IMR-90 (cell line): ENCODE measurements around the gene TRDMT1. TPM values are rescaled to one million over a fixed set of nuclear protein-coding genes. Genes with fewer than 3 reads are reported as not detected.

Source experiments
- ATAC-seq: fragments of 200-7000 bp; cut with Tn5 transposase; 2 replicates; pipeline ENCODE4 v1.9.1; 2020; ENCODE audit warnings: low read depth, mild to moderate bottlenecking, moderate library complexity
- BruUV-seq: library from RNA; stranded (reverse); fragments of 400-500 nt; replicated peaks from 2 replicates; lab custom pipeline; 2021; lab: Mats Ljungman, UMichigan
- CTCF ChIA-PET: fragments of 300-600 bp; formaldehyde crosslinking; extraction: SDS; loops from one replicate; lab custom pipeline; 2021; ENCODE audit warnings: antibody characterized with exemption; lab: Yijun Ruan, JAX
- POLR2A ChIA-PET: fragments of 300-600 bp; sonication (Branson Sonifier 250); formaldehyde crosslinking; loops from one replicate; lab custom pipeline; 2022; ENCODE audit warnings: antibody characterized with exemption; ENCODE audit not compliant: unreplicated experiment; lab: Charles Lee
- DNase-seq: peaks from one replicate; pipeline ENCODE4 v3.0.0; 2013
- H2AFZ ChIP-seq: replicated peaks from 2 replicates; pipeline ENCODE3; 2013; ENCODE audit warnings: low read length, mild to moderate bottlenecking; ENCODE audit not compliant: poor library complexity
- H2AK5ac ChIP-seq: 2 replicates; pipeline ENCODE4 v1.6.1; 2013; ENCODE audit warnings: low read depth, low read length, inconsistent platforms
- H2AK9ac ChIP-seq: replicated peaks from 2 replicates; pipeline ENCODE3; 2013; ENCODE audit warnings: mild to moderate bottlenecking, low read depth, low read length, moderate library complexity; ENCODE audit not compliant: poor library complexity
- H2BK120ac ChIP-seq: 2 replicates; pipeline ENCODE4 v1.6.1; 2013; ENCODE audit warnings: low read depth, low read length, inconsistent platforms
- H2BK15ac ChIP-seq: 3 replicates; pipeline ENCODE4 v1.6.1; 2013; ENCODE audit warnings: low read depth, low read length, inconsistent platforms
- H2BK20ac ChIP-seq: 2 replicates; pipeline ENCODE4 v1.6.1; 2013; ENCODE audit warnings: low read depth, mild to moderate bottlenecking, inconsistent platforms, low read length, moderate library complexity
- H2BK5ac ChIP-seq: 2 replicates; pipeline ENCODE4 v1.6.1; 2013; ENCODE audit warnings: mild to moderate bottlenecking, low read depth, low read length, inconsistent platforms; ENCODE audit not compliant: poor library complexity, severe bottlenecking
- H3K14ac ChIP-seq: replicated peaks from 2 replicates; pipeline ENCODE4 v1.6.1; 2013; ENCODE audit warnings: low read depth, low read length, inconsistent platforms
- H3K18ac ChIP-seq: 2 replicates; pipeline ENCODE4 v1.6.1; 2013; ENCODE audit warnings: low read depth, low read length, control low read depth
- H3K23ac ChIP-seq: 2 replicates; pipeline ENCODE4 v1.6.1; 2013; ENCODE audit warnings: low read depth, low read length, inconsistent platforms
- H3K27ac ChIP-seq: 2 replicates; pipeline ENCODE4 v1.5.1; 2013; ENCODE audit warnings: mild to moderate bottlenecking, control low read depth, low read length; ENCODE audit not compliant: insufficient read depth
- H3K27me3 ChIP-seq: 2 replicates; pipeline ENCODE4 v1.6.1; 2013; ENCODE audit warnings: low read length; ENCODE audit not compliant: control insufficient read depth, insufficient read depth
- H3K36me3 ChIP-seq: 2 replicates; pipeline ENCODE4 v1.6.1; 2013; ENCODE audit warnings: low read length, mixed read lengths; ENCODE audit not compliant: control insufficient read depth, insufficient read depth
- H3K4ac ChIP-seq: 2 replicates; pipeline ENCODE4 v1.6.1; 2013; ENCODE audit warnings: low read depth, low read length, inconsistent platforms
- H3K4me1 ChIP-seq: 2 replicates; pipeline ENCODE4 v1.6.1; 2013; ENCODE audit warnings: low read length, mixed read lengths; ENCODE audit not compliant: control insufficient read depth, insufficient read depth
- H3K4me2 ChIP-seq: 2 replicates; pipeline ENCODE4 v1.6.1; 2013; ENCODE audit warnings: low read depth, mild to moderate bottlenecking, control low read depth, low read length, moderate library complexity
- H3K4me3 ChIP-seq: 2 replicates; pipeline ENCODE4 v1.5.1; 2013; ENCODE audit warnings: low read depth, mild to moderate bottlenecking, control low read depth, low read length, moderate library complexity; ENCODE audit not compliant: insufficient read depth
- H3K56ac ChIP-seq: 2 replicates; pipeline ENCODE4 v1.6.1; 2013; ENCODE audit warnings: low read length, inconsistent platforms; ENCODE audit not compliant: insufficient read depth; ENCODE audit errors: extremely low read depth
- H3K79me1 ChIP-seq, 2 experiments: 2 replicates each; pipeline ENCODE4 v1.6.1; 2013; ENCODE audit warnings: low read length in 2 of 2, inconsistent platforms in 1 of 2, low read depth in 1 of 2
- H3K9ac ChIP-seq: 2 replicates; pipeline ENCODE4 v1.6.1; 2013; ENCODE audit warnings: low read depth, low read length, control low read depth
- H3K9me1 ChIP-seq: 2 replicates; pipeline ENCODE4 v1.6.1; 2013; ENCODE audit warnings: low read length, inconsistent platforms; ENCODE audit not compliant: insufficient read depth
- H3K9me3 ChIP-seq: 2 replicates; pipeline ENCODE4 v1.6.1; 2013; ENCODE audit warnings: low read length; ENCODE audit not compliant: control insufficient read depth, insufficient read depth
- H4K20me1 ChIP-seq: 2 replicates; pipeline ENCODE4 v1.6.1; 2013; ENCODE audit warnings: low read length, inconsistent platforms; ENCODE audit not compliant: insufficient read depth
- H4K5ac ChIP-seq: 2 replicates; pipeline ENCODE4 v1.6.1; 2013; ENCODE audit warnings: mild to moderate bottlenecking, low read depth, low read length, control low read depth
- H4K8ac ChIP-seq, 2 experiments: 2 replicates each; pipeline ENCODE4 v1.6.1; 2013; ENCODE audit warnings: low read depth in 2 of 2, low read length in 2 of 2, control low read depth in 1 of 2, inconsistent platforms in 1 of 2
- H4K91ac ChIP-seq: 2 replicates; pipeline ENCODE4 v1.6.1; 2013; ENCODE audit warnings: low read depth, low read length, inconsistent platforms; ENCODE audit not compliant: insufficient read depth
- BHLHE40 ChIP-seq: fragments of 150-350 bp; IDR thresholded peaks from 2 replicates; pipeline ENCODE4 v1.6.1; 2016; ENCODE audit warnings: mild to moderate bottlenecking, low read depth, low read length
- CEBPB ChIP-seq: IDR thresholded peaks from 2 replicates; pipeline ENCODE4 v1.6.1; 2012; ENCODE audit warnings: low read depth, low read length, improper control_type of control experiment
- CHD1 ChIP-seq: IDR thresholded peaks from 2 replicates; pipeline ENCODE4 v1.6.1; 2012; ENCODE audit warnings: low read depth, low read length, improper control_type of control experiment
- CTCF ChIP-seq: conservative IDR thresholded peaks from 2 replicates; pipeline ENCODE4 v1.5.1; 2012; ENCODE audit warnings: mild to moderate bottlenecking, low read depth, low read length, improper control_type of control experiment
- ELK1 ChIP-seq: fragments of 150-350 bp; IDR thresholded peaks from 2 replicates; pipeline ENCODE4 v1.6.1; 2016; ENCODE audit warnings: low read depth, mild to moderate bottlenecking, low read length, moderate library complexity, borderline replicate concordance
- FOS ChIP-seq: fragments of 150-350 bp; IDR thresholded peaks from 2 replicates; pipeline ENCODE4 v1.6.1; 2016; ENCODE audit warnings: low read depth, low read length
- MAFK ChIP-seq: IDR thresholded peaks from 2 replicates; pipeline ENCODE4 v1.6.1; 2012; ENCODE audit warnings: low read depth, low read length, improper control_type of control experiment
- MAZ ChIP-seq: IDR thresholded peaks from 2 replicates; pipeline ENCODE4 v1.6.1; 2012; ENCODE audit warnings: low read depth, mild to moderate bottlenecking, low read length, improper control_type of control experiment, moderate library complexity, borderline replicate concordance
- MXI1 ChIP-seq: IDR thresholded peaks from 2 replicates; pipeline ENCODE4 v1.6.1; 2012; ENCODE audit warnings: low read depth, mild to moderate bottlenecking, low read length, moderate library complexity, borderline replicate concordance
- NFE2L2 ChIP-seq: fragments of 150-350 bp; IDR thresholded peaks from 2 replicates; pipeline ENCODE4 v1.6.1; 2016; ENCODE audit warnings: low read depth, mild to moderate bottlenecking, low read length
- POLR2A ChIP-seq: IDR thresholded peaks from 2 replicates; pipeline ENCODE4 v1.6.1; 2012; ENCODE audit warnings: mild to moderate bottlenecking, low read depth, low read length
- RAD21 ChIP-seq: IDR thresholded peaks from 2 replicates; pipeline ENCODE4 v1.6.1; 2012; ENCODE audit warnings: low read length, improper control_type of control experiment
- RCOR1 ChIP-seq: IDR thresholded peaks from 2 replicates; pipeline ENCODE4 v1.6.1; 2012; ENCODE audit warnings: mild to moderate bottlenecking, low read length, improper control_type of control experiment; ENCODE audit not compliant: insufficient replicate concordance
- RFX5 ChIP-seq: IDR thresholded peaks from 2 replicates; pipeline ENCODE4 v1.8.0; 2012; ENCODE audit warnings: low read depth, mild to moderate bottlenecking, low read length, moderate library complexity
- SMC3 ChIP-seq: fragments of 150-350 bp; IDR thresholded peaks from 2 replicates; pipeline ENCODE4 v1.6.1; 2016; ENCODE audit warnings: low read depth, mild to moderate bottlenecking, antibody characterized with exemption, low read length, moderate library complexity
- USF2 ChIP-seq: fragments of 150-350 bp; IDR thresholded peaks from 2 replicates; pipeline ENCODE4 v1.6.1; 2017; ENCODE audit warnings: mild to moderate bottlenecking, antibody characterized with exemption, low read length, low read depth
- WGBS, 2 experiments: methylation state at CpG; one replicate each; pipeline versions ENCODE4 v1.1.5 to v1.1.7; 2013; ENCODE audit warnings: missing lambda C conversion rate in 2 of 2; ENCODE audit not compliant: insufficient read length in 1 of 2; ENCODE audit errors: extremely low coverage in 2 of 2; 5-methylcytosine and 5-hydroxymethylcytosine counted together
- dilution Hi-C: fragments of 300-500 bp; cut with HindIII; formaldehyde crosslinking; loops from one replicate; pipeline ENCODE4 v1.14.3; 2018; ENCODE audit warnings: low sequenced_read_pairs; ENCODE audit not compliant: unreplicated experiment
- in situ Hi-C: fragments of 300-500 bp; cut with MboI; formaldehyde crosslinking; loops from 3 replicates; pipeline ENCODE4 v1.14.3; 2019; ENCODE audit warnings: low sequenced_read_pairs, inconsistent platforms, mixed read lengths
- intact Hi-C: fragments of 100-400 bp; cut with micrococcal nuclease; formaldehyde crosslinking; loops from 2 replicates; pipeline ENCODE4 v1.10.0; 2022
- polyA plus RNA-seq, 3 experiments: library from polyadenylated mRNA; depleted of rRNA; stranded (reverse); fragments of >200 nt; gene quantifications; 2 replicates each; pipeline ENCODE4 v1.2.3, GENCODE V29; 2012; ENCODE audit warnings: low replicate concordance in 1 of 3
- total RNA-seq: library from RNA; depleted of rRNA; stranded (reverse); fragments of >200 nt; gene quantifications from 2 replicates; pipeline ENCODE4 v1.2.3, GENCODE V29; 2012

TRDMT1 gene
- total and polyA plus RNA-seq, 2 of the 4 experiments (the other 2 are of a cell fraction), result 2.1 to 4.7 TPM

- TF ChIP-seq RCOR1, result no peak
- TF ChIP-seq CTCF, result no peak
- TF ChIP-seq BHLHE40, result no peak
- TF ChIP-seq NFE2L2, result no peak
- TF ChIP-seq CHD1, result no peak
- TF ChIP-seq RAD21, result no peak
- no peak for TF ChIP-seq SMC3
- TF ChIP-seq MXI1, result no peak
- no peak for TF ChIP-seq CEBPB
- TF ChIP-seq RFX5, result no peak
- TF ChIP-seq FOS, result no peak
- TF ChIP-seq MAFK, result no peak
- TF ChIP-seq POLR2A, result no peak
- TF ChIP-seq USF2, result no peak
- TF ChIP-seq MAZ, result no peak
- TF ChIP-seq ELK1, result no peak
- ChIA-PET CTCF (interaction anchor here (0.9 kb wide), 1 partner anchor 21 kb away, joined by 5 read pairs; no protein-coding TSS in a partner anchor), POLR2A (interaction anchor here (0.6 kb wide), 1 partner anchor 51 kb away, joined by 5 read pairs; no protein-coding TSS in a partner anchor)
- no peaks in the 10 kb centered on the region for H3K9me3 ChIP-seq
- in situ Hi-C loops (no loop called here), dilution Hi-C loops (no loop called here), intact Hi-C loops (no loop called here)
- H3K27ac ChIP-seq, result no peak overlapping the region
- BruUV-seq, result no TSS peak
- peaks cover 6% of the 10 kb centered on the region for H3K4me1 ChIP-seq
- ATAC-seq (peak; percentile 21; the same call in 1 of the 2 replicates), DNase-seq (peak; percentile 40)
- no peak overlapping the region; the same call in 2 of the 3 replicates for H2BK15ac ChIP-seq
- no peaks in the 10 kb centered on the region for H3K36me3 ChIP-seq
- no peak overlapping the region for H3K14ac ChIP-seq
- no peaks in the 10 kb centered on the region for H3K27me3 ChIP-seq
- no peak overlapping the region for H4K5ac ChIP-seq
- H3K9ac ChIP-seq, result no peak overlapping the region
- H2AK9ac ChIP-seq, result no peak overlapping the region
- H2AK5ac ChIP-seq, result peak overlapping the region; percentile 22; the same call in 1 of the 2 replicates
- H3K4me2 ChIP-seq, result no peak overlapping the region
- peak overlapping the region; percentile 31; the same call in 1 of the 2 replicates for H3K18ac ChIP-seq
- H3K4ac ChIP-seq, result no peak overlapping the region
- no CpG with 5 or more reads among the region's 3 CpGs for WGBS, 2 experiments
- H3K9me1 ChIP-seq, result peaks cover 3% of the 10 kb centered on the region
- peaks cover 3 to 10% of the 10 kb centered on the region in 2 experiments; a peak in 1 of 4 replicates for H3K79me1 ChIP-seq
- H2BK20ac ChIP-seq, result no peak overlapping the region
- no peak overlapping the region for H3K4me3 ChIP-seq
- no peaks in the 10 kb centered on the region for H4K20me1 ChIP-seq
- H4K8ac ChIP-seq, result no peak overlapping the region
- H4K91ac ChIP-seq, result no peak overlapping the region
- H3K23ac ChIP-seq, result no peak overlapping the region
- no peak overlapping the region for H2AFZ ChIP-seq
- H2BK5ac ChIP-seq, result no peak overlapping the region
- no peak overlapping the region for H2BK120ac ChIP-seq
- no peak overlapping the region for H3K56ac ChIP-seq
These were observed 22.5 kb downstream of the TRDMT1 start for GRCh38 chr10:17179002-17179401.
